Measurements from ENCODE around the gene MDC1.

Gene MDC1

DNA sequence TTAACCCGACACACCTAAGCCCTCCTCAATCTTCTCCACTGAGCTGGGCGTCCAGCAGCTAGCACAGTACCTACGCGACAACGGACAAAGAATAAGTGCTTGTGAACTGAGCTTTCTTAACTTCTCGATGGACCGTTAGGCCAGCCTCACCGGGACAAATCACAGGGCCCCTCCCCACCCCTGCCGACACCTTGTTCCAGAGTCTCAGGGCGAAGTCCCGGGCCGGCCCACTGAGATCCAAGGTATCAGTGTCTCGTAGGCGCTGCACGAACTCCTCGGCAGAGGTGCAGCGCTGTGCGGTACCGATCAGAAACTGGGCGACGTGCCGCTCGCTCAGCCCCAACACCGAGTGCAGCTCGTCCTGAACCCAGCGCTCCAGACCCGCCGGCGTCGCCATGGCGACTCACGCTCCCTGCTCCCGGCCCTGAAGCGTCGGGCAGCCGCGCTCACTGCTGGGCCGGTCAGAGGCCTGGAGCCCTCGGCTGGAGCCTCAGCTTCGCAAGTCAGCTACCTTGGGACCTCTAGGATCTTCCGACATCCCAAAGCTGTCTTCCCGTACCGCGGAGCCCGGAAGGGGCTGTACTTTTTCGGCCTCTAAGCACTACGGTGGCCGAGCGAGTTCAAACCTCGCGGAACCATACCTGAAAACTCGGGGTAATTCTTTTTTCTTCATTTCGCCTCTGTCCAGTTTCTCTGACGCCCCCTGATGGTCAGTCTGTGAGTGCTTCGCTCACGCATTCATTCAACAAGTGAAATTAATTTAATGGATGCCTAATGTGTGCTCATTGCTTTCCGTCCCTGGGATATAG is 44.4 kb downstream of the MDC1 start, which contains the start of gene DHX16 (continued):
- no peak for TF ChIP-seq ZNF791 (tag by site-specific recombination; IDR thresholded peaks at IDR 0.05)
- TF ChIP-seq ZNF266 (tag by site-specific recombination; IDR thresholded peaks at IDR 0.05; ENCODE audit: low read depth) = no peak
- no peak for TF ChIP-seq ZNF23 (tag by site-specific recombination; IDR thresholded peaks at IDR 0.05; ENCODE audit: borderline replicate concordance)
- no peak for TF ChIP-seq ZNF211 (tag by site-specific recombination; IDR thresholded peaks at IDR 0.05; ENCODE audit: low read depth)
- TF ChIP-seq ZNF555 (tag by site-specific recombination; conservative IDR thresholded peaks at IDR 0.05) = no peak
- no peak for TF ChIP-seq GLIS2 (tag by site-specific recombination; IDR thresholded peaks at IDR 0.05)
- TF ChIP-seq, protein P1, sequence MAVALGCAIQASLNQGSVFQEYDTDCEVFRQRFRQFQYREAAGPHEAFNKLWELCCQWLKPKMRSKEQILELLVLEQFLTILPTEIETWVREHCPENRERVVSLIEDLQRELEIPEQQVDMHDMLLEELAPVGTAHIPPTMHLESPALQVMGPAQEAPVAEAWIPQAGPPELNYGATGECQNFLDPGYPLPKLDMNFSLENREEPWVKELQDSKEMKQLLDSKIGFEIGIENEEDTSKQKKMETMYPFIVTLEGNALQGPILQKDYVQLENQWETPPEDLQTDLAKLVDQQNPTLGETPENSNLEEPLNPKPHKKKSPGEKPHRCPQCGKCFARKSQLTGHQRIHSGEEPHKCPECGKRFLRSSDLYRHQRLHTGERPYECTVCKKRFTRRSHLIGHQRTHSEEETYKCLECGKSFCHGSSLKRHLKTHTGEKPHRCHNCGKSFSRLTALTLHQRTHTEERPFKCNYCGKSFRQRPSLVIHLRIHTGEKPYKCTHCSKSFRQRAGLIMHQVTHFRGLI (tag by site-specific recombination; IDR thresholded peaks at IDR 0.05) = no peak; the same call in 1 of the 2 replicates
- TF ChIP-seq TRIM28 (IDR thresholded peaks at IDR 0.05; ENCODE audit: borderline replicate concordance, low read length) = peak; percentile 80
- TF ChIP-seq, protein P2, sequence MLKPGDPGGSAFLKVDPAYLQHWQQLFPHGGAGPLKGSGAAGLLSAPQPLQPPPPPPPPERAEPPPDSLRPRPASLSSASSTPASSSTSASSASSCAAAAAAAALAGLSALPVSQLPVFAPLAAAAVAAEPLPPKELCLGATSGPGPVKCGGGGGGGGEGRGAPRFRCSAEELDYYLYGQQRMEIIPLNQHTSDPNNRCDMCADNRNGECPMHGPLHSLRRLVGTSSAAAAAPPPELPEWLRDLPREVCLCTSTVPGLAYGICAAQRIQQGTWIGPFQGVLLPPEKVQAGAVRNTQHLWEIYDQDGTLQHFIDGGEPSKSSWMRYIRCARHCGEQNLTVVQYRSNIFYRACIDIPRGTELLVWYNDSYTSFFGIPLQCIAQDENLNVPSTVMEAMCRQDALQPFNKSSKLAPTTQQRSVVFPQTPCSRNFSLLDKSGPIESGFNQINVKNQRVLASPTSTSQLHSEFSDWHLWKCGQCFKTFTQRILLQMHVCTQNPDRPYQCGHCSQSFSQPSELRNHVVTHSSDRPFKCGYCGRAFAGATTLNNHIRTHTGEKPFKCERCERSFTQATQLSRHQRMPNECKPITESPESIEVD (tag by site-specific recombination; IDR thresholded peaks at IDR 0.05) = peak; percentile 21; the same call in 1 of the 2 replicates
- peak; percentile 79 for TF ChIP-seq PRDM1 (tag by site-specific recombination; IDR thresholded peaks at IDR 0.05)
- no peak for TF ChIP-seq ZNF311 (tag by site-specific recombination; IDR thresholded peaks at IDR 0.05; ENCODE audit: borderline replicate concordance)
- TF ChIP-seq ZNF560 (tag by site-specific recombination; IDR thresholded peaks at IDR 0.05; ENCODE audit: borderline replicate concordance) = no peak
- TF ChIP-seq, protein P3, sequence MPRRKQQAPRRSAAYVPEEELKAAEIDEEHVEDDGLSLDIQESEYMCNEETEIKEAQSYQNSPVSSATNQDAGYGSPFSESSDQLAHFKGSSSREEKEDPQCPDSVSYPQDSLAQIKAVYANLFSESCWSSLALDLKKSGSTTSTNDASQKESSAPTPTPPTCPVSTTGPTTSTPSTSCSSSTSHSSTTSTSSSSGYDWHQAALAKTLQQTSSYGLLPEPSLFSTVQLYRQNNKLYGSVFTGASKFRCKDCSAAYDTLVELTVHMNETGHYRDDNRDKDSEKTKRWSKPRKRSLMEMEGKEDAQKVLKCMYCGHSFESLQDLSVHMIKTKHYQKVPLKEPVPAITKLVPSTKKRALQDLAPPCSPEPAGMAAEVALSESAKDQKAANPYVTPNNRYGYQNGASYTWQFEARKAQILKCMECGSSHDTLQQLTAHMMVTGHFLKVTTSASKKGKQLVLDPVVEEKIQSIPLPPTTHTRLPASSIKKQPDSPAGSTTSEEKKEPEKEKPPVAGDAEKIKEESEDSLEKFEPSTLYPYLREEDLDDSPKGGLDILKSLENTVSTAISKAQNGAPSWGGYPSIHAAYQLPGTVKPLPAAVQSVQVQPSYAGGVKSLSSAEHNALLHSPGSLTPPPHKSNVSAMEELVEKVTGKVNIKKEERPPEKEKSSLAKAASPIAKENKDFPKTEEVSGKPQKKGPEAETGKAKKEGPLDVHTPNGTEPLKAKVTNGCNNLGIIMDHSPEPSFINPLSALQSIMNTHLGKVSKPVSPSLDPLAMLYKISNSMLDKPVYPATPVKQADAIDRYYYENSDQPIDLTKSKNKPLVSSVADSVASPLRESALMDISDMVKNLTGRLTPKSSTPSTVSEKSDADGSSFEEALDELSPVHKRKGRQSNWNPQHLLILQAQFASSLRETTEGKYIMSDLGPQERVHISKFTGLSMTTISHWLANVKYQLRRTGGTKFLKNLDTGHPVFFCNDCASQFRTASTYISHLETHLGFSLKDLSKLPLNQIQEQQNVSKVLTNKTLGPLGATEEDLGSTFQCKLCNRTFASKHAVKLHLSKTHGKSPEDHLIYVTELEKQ (tag by site-specific recombination; IDR thresholded peaks at IDR 0.05; ENCODE audit: borderline replicate concordance) = no peak
- no peak for TF ChIP-seq ZNF830 (tag by site-specific recombination; IDR thresholded peaks at IDR 0.05; ENCODE audit: low read depth)
- TF ChIP-seq, protein P4, sequence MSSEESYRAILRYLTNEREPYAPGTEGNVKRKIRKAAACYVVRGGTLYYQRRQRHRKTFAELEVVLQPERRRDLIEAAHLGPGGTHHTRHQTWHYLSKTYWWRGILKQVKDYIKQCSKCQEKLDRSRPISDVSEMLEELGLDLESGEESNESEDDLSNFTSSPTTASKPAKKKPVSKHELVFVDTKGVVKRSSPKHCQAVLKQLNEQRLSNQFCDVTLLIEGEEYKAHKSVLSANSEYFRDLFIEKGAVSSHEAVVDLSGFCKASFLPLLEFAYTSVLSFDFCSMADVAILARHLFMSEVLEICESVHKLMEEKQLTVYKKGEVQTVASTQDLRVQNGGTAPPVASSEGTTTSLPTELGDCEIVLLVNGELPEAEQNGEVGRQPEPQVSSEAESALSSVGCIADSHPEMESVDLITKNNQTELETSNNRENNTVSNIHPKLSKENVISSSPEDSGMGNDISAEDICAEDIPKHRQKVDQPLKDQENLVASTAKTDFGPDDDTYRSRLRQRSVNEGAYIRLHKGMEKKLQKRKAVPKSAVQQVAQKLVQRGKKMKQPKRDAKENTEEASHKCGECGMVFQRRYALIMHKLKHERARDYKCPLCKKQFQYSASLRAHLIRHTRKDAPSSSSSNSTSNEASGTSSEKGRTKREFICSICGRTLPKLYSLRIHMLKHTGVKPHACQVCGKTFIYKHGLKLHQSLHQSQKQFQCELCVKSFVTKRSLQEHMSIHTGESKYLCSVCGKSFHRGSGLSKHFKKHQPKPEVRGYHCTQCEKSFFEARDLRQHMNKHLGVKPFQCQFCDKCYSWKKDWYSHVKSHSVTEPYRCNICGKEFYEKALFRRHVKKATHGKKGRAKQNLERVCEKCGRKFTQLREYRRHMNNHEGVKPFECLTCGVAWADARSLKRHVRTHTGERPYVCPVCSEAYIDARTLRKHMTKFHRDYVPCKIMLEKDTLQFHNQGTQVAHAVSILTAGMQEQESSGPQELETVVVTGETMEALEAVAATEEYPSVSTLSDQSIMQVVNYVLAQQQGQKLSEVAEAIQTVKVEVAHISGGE (tag by site-specific recombination; conservative IDR thresholded peaks at IDR 0.05; ENCODE audit: low read depth) = peak; percentile 92
- TF ChIP-seq FEZF1 (tag by site-specific recombination; IDR thresholded peaks at IDR 0.05) = no peak
- TF ChIP-seq SETDB1 (IDR thresholded peaks at IDR 0.05; ENCODE audit: insufficient read length, low read length) = no peak
- no peak for TF ChIP-seq GLIS1 (tag by site-specific recombination; IDR thresholded peaks at IDR 0.05)
- no peak for TF ChIP-seq ZNF202 (tag by site-specific recombination; IDR thresholded peaks at IDR 0.05; ENCODE audit: borderline replicate concordance)
- TF ChIP-seq ZBTB7A (tag by site-specific recombination; IDR thresholded peaks at IDR 0.05; ENCODE audit: low read depth) = no peak
- TF ChIP-seq MZF1 (tag by site-specific recombination; IDR thresholded peaks at IDR 0.05; ENCODE audit: borderline replicate concordance) = no peak
- TF ChIP-seq KLF1 (tag by site-specific recombination; IDR thresholded peaks at IDR 0.05) = peak; percentile 7; the same call in 1 of the 2 replicates
- TF ChIP-seq ZNF37A (tag by site-specific recombination; IDR thresholded peaks at IDR 0.05) = no peak
- TF ChIP-seq ZNF747 (tag by site-specific recombination; IDR thresholded peaks at IDR 0.05) = no peak
